ENCODE results near the gene ANGPT4.
"Not testable (repeated sequence)": the region's sequence is repeated elsewhere in the genome, so short reads cannot be mapped to it uniquely, and the experiment has no call there.

Gene ANGPT4

GRCh38 chr20:828987-829386, 87.1 kb downstream of the ANGPT4 start:
- DNase-seq = no peak

- DNase-seq = not testable (repeated sequence)
Observed at GRCh38 chr20:827981-828380, 88.2 kb downstream of the ANGPT4 start.

GRCh38 chr20:826695-827323, 89.3 kb downstream of the ANGPT4 start:
- DNase-seq = no peak

GRCh38 chr20:825710-826421, 90.3 kb downstream of the ANGPT4 start:
- DNase-seq = no peak

GRCh38 chr20:824916-825315, 91.2 kb downstream of the ANGPT4 start:
- DNase-seq = no peak

GRCh38 chr20:824490-824889, 91.6 kb downstream of the ANGPT4 start:
- no peak for DNase-seq

- DNase-seq = no peak
Observed at GRCh38 chr20:823574-823902, 92.6 kb downstream of the ANGPT4 start.

- no peak for DNase-seq
Observed at GRCh38 chr20:822651-823573, 93.2 kb downstream of the ANGPT4 start.

GRCh38 chr20:821731-822065, 94.4 kb downstream of the ANGPT4 start:
- DNase-seq = no peak

GRCh38 chr20:821046-821730, 94.9 kb downstream of the ANGPT4 start:
- DNase-seq = no peak

- no peak for DNase-seq
Observed at GRCh38 chr20:820323-820953, 95.7 kb downstream of the ANGPT4 start.

Measured in anterior cingulate cortex (tissue), 58 donors.